K562 (cell line): ENCODE data around the gene ITGA11. TPM values are rescaled to one million over a fixed set of nuclear protein-coding genes. Genes with fewer than 3 reads are reported as not detected.

Experiments
- ATAC-seq: fragments of 200-7000 bp; cut with Tn5 transposase; 3 replicates; pipeline ENCODE4 v1.9.1; 2020; ENCODE audit warnings: moderate library complexity
- BruUV-seq: library from RNA; stranded (reverse); fragments of 400-500 nt; replicated peaks from 2 replicates; lab custom pipeline; 2021; lab: Mats Ljungman, UMichigan
- CTCF ChIA-PET: fragments of 300-600 bp; formaldehyde crosslinking; extraction: SDS; loops from one replicate; lab custom pipeline; 2021; ENCODE audit warnings: low intra/inter-chr PET ratio; lab: Yijun Ruan, JAX
- POLR2A ChIA-PET: fragments of 300-600, 350-650 bp; sonication (Branson Sonifier 250); formaldehyde crosslinking; extraction: SDS; loops from one replicate; lab custom pipeline; 2021; ENCODE audit warnings: antibody characterized with exemption, inconsistent platforms; lab: Yijun Ruan, JAX
- DNase-seq, 4 experiments: peaks; one replicate each; pipeline versions ENCODE4 v3.0.0 to v3.0.0-alpha.2; 2011 to 2018; ENCODE audit warnings: low spot score in 3 of 4, mixed read lengths in 3 of 4; ENCODE audit errors: extremely low read depth in 1 of 4
- FAIRE-seq: peaks from 2 replicates; lab custom pipeline; 2011; peaks lifted over from hg19 to GRCh38; lab: Jason Lieb, UNC
- H2AFZ ChIP-seq: 2 replicates; pipeline ENCODE4 v1.6.0; 2011; ENCODE audit warnings: low read depth, low read length, control low read depth, inconsistent platforms
- H3K27ac ChIP-seq: fragments of 200-600 bp; 3 replicates; pipeline ENCODE4 v1.8.0; 2011; ENCODE audit warnings: low read depth, mild to moderate bottlenecking, control low read depth, inconsistent platforms, low read length, moderate library complexity, mixed read lengths; ENCODE audit errors: extremely low read depth
- H3K27me3 ChIP-seq, 2 experiments: fragments of 300-600 bp in 1 of 2; 2 replicates in 1 of 2; 3 replicates in 1 of 2; pipeline versions ENCODE4 v1.6.0 to v1.8.0; 2011; ENCODE audit warnings: inconsistent platforms in 2 of 2, low read length in 2 of 2, mild to moderate bottlenecking in 1 of 2, mixed read lengths in 1 of 2, moderate library complexity in 1 of 2; ENCODE audit not compliant: control insufficient read depth in 2 of 2, insufficient read depth in 2 of 2
- H3K36me3 ChIP-seq: fragments of 300-600 bp; 3 replicates; pipeline ENCODE4 v1.8.0; 2011; ENCODE audit warnings: mild to moderate bottlenecking, low read length, inconsistent platforms; ENCODE audit not compliant: control insufficient read depth, insufficient read depth
- H3K4me1 ChIP-seq, 2 experiments: fragments of 200-600 bp in 1 of 2; replicated peaks in 1 of 2; 2 replicates in 1 of 2; 3 replicates in 1 of 2; pipeline versions ENCODE4 v1.5.1 to v1.8.0; 2011; ENCODE audit warnings: inconsistent platforms in 2 of 2, low read length in 2 of 2, mild to moderate bottlenecking in 1 of 2, mixed read lengths in 1 of 2, moderate library complexity in 1 of 2; ENCODE audit not compliant: control insufficient read depth in 2 of 2, insufficient read depth in 2 of 2
- H3K4me2 ChIP-seq: 2 replicates; pipeline ENCODE4 v1.6.1; 2011; ENCODE audit warnings: low read length, control low read depth, inconsistent platforms, mixed read lengths; ENCODE audit not compliant: insufficient read depth
- H3K4me3 ChIP-seq: fragments of 200-600 bp; sonication (generic), shearing (Covaris generic); 2 replicates; pipeline ENCODE4 v1.5.1; 2016; ENCODE audit warnings: control low read depth, inconsistent platforms
- H3K79me2 ChIP-seq: fragments of 200-600 bp; 3 replicates; pipeline ENCODE4 v1.8.0; 2011; ENCODE audit warnings: low read length, inconsistent platforms; ENCODE audit not compliant: control insufficient read depth, insufficient read depth
- H3K9ac ChIP-seq, 2 experiments: 2 replicates each; pipeline versions ENCODE4 v1.6.0 to v1.6.1; 2011; ENCODE audit warnings: low read depth in 2 of 2, low read length in 2 of 2, control low read depth in 1 of 2, inconsistent platforms in 1 of 2, mild to moderate bottlenecking in 1 of 2, mixed read lengths in 1 of 2; ENCODE audit not compliant: insufficient read depth in 1 of 2
- H3K9me1 ChIP-seq: one replicate; pipeline ENCODE4 v1.6.0; 2011; ENCODE audit warnings: inconsistent platforms, mild to moderate bottlenecking, low read length, moderate library complexity; ENCODE audit not compliant: control insufficient read depth, insufficient read depth
- H3K9me3 ChIP-seq: replicated peaks from 2 replicates; pipeline ENCODE4 v1.5.1; 2011; ENCODE audit warnings: low read depth, low read length, inconsistent platforms; ENCODE audit not compliant: control insufficient read depth, insufficient read depth
- H4K20me1 ChIP-seq: replicated peaks from 2 replicates; pipeline ENCODE4 v1.6.1; 2011; ENCODE audit warnings: low read length, inconsistent platforms, mixed read lengths; ENCODE audit not compliant: control insufficient read depth, insufficient read depth
- ARHGAP35 ChIP-seq: fragments of 450-650 bp; IDR thresholded peaks from 2 replicates; pipeline ENCODE4 v1.6.1; 2018; ENCODE audit not compliant: partially characterized antibody
- CEBPB ChIP-seq: fragments of 450-650 bp; IDR thresholded peaks from 2 replicates; pipeline ENCODE4 v1.6.1; 2016; ENCODE audit warnings: missing genetic modification characterization, missing compliant biosample characterization
- DIDO1 ChIP-seq: fragments of 450-650 bp; IDR thresholded peaks from 2 replicates; pipeline ENCODE4 v1.6.1; 2016; ENCODE audit warnings: low read depth, missing biosample characterization, missing genetic modification characterization
- ETV6 ChIP-seq, 3 experiments: fragments of 150-350 bp in 1 of 3; sonication (generic) in 1 of 3; formaldehyde crosslinking in 1 of 3; IDR thresholded peaks; 2 replicates each; pipeline versions ENCODE4 v1.6.1 to v1.8.0; 2014 to 2022; ENCODE audit warnings: borderline replicate concordance in 2 of 3, low read depth in 2 of 3, antibody characterized with exemption in 1 of 3, low read length in 1 of 3, mild to moderate bottlenecking in 1 of 3, missing genetic modification reagents in 1 of 3
- HMGN3 ChIP-seq: IDR thresholded peaks from 2 replicates; pipeline ENCODE4 v1.6.1; 2011; ENCODE audit warnings: borderline replicate concordance, low read depth, mild to moderate bottlenecking, mixed read lengths, low read length; ENCODE audit not compliant: insufficient read length; ENCODE audit errors: extremely low read depth
- KDM5B ChIP-seq: fragments of 200-600 bp; sonication (generic); IDR thresholded peaks from 2 replicates; pipeline ENCODE4 v1.6.1; 2012; ENCODE audit warnings: low read depth, mild to moderate bottlenecking, moderate library complexity, low read length, control low read depth, inconsistent platforms; ENCODE audit not compliant: insufficient replicate concordance
- MAFF ChIP-seq: IDR thresholded peaks from 2 replicates; pipeline ENCODE4 v1.6.1; 2012; ENCODE audit warnings: low read length, improper control_type of control experiment
- NCOR1 ChIP-seq: fragments of 450-650 bp; IDR thresholded peaks from 2 replicates; pipeline ENCODE4 v1.6.1; 2016; ENCODE audit warnings: mild to moderate bottlenecking, moderate library complexity
- NR2C1 ChIP-seq, 2 experiments: fragments of 450-650 bp; IDR thresholded peaks; 2 replicates each; pipeline ENCODE4 v1.6.1; 2017; ENCODE audit warnings: mild to moderate bottlenecking in 2 of 2, antibody characterized with exemption in 1 of 2, inconsistent platforms in 1 of 2, missing compliant biosample characterization in 1 of 2, missing genetic modification characterization in 1 of 2
- POLR2H ChIP-seq: IDR thresholded peaks from 2 replicates; pipeline ENCODE4 v1.6.1; 2016; ENCODE audit warnings: missing genetic modification characterization, low read depth, mild to moderate bottlenecking, control low read depth, missing compliant biosample characterization, moderate library complexity
- RB1 ChIP-seq: fragments of 450-650 bp; IDR thresholded peaks from 2 replicates; pipeline ENCODE4 v1.6.1; 2017; ENCODE audit warnings: low read depth, mild to moderate bottlenecking
- RNF2 ChIP-seq: sonication (generic); IDR thresholded peaks from 2 replicates; pipeline ENCODE4 v1.6.1; 2016
- ZNF318 ChIP-seq, 2 experiments: fragments of 450-650 bp; IDR thresholded peaks; 2 replicates each; pipeline ENCODE4 v1.6.1; 2016; ENCODE audit warnings: mild to moderate bottlenecking in 2 of 2, borderline replicate concordance in 1 of 2, low read depth in 1 of 2, moderate library complexity in 1 of 2
- ZNF347 ChIP-seq: fragments of 450-650 bp; formaldehyde crosslinking; IDR thresholded peaks from 2 replicates; pipeline ENCODE4 v1.4.0; 2020; ENCODE audit warnings: low read depth, mild to moderate bottlenecking, moderate library complexity
- ZNF778 ChIP-seq: fragments of 450-650 bp; formaldehyde crosslinking; IDR thresholded peaks from 2 replicates; pipeline ENCODE4 v1.4.0; 2020; ENCODE audit warnings: mild to moderate bottlenecking, moderate library complexity
- WGBS: fragments of 100-300 bp; shearing (Covaris generic); methylation state at CpG from one replicate; pipeline ENCODE4 v1.1.6; 2016; ENCODE audit warnings: low coverage, mixed read lengths; ENCODE audit not compliant: insufficient coverage; ENCODE audit errors: missing lambda C conversion rate; 5-methylcytosine and 5-hydroxymethylcytosine counted together
- in situ Hi-C: fragments of 300-500 bp; cut with MboI; formaldehyde crosslinking; loops from 4 replicates; pipeline ENCODE4 v1.15.0; 2018; ENCODE audit warnings: inconsistent platforms, mixed read lengths
- intact Hi-C: fragments of 100-400 bp; cut with micrococcal nuclease; formaldehyde crosslinking; loops from 2 replicates; pipeline ENCODE4 v1.14.2; 2022
- polyA plus RNA-seq, 8 experiments: library from polyadenylated mRNA; depleted of rRNA in 4 of 8; stranded (reverse) in 5 of 8; unstranded in 3 of 8; fragments of >200 nt; fragmentation: Nextera tagmentation in 2 of 8; fragmentation: Illumina TruSeq in 1 of 8; extraction: Ambion mirVana in 2 of 8; extraction: Trizol in 1 of 8; gene quantifications; 2 replicates each; pipeline versions ENCODE4 v1.2.1 to v1.2.3, GENCODE V29; 2011 to 2014; ENCODE audit warnings: inconsistent platforms in 1 of 8, missing spikeins in 1 of 8
- total RNA-seq, 7 experiments: library from RNA; depleted of rRNA in 6 of 7; stranded (reverse); fragments of >200 nt in 6 of 7; fragmentation: Illumina TruSeq in 2 of 7; extraction: Trizol in 2 of 7; gene quantifications; 2 replicates each; pipeline versions ENCODE4 v1.2.1 to v1.2.3, GENCODE V29; 2011 to 2021; ENCODE audit warnings: low replicate concordance in 1 of 7

The ITGA11 gene
- total and polyA plus RNA-seq, 9 of the 15 experiments (the other 6 are each of a cell fraction or from before 2014, with no cell fraction given): 0.01 TPM; not detected in 8

GRCh38 chr15:68322796-68323195 lies 109.2 kb downstream of the ITGA11 start:
- Histone ChIP-seq H3K4me1 (no peaks in the 10 kb centered on the region), H2AFZ (no peak overlapping the region), H3K4me2 (no peak overlapping the region), H3K27ac (no peak overlapping the region), H3K9me1 (no peaks in the 10 kb centered on the region), H4K20me1 (0 out of 2 replicates have a peak, but pooled peaks cover 7% of the 10 kb centered on the region), H3K36me3 (no peaks in the 10 kb centered on the region), H3K79me2 (no peaks in the 10 kb centered on the region), H3K9me3 (no peaks in the 10 kb centered on the region), H3K27me3 (peaks cover 49 to 83% of the 10 kb centered on the region in 2 experiments), H3K9ac (no peak overlapping the region), H3K4me3 (no peak overlapping the region)
- TF ChIP-seq DIDO1 (tag) (no peak), ETV6 (IDR thresholded peaks at IDR 0.05; ENCODE audit: borderline replicate concordance in 1 of 2, low read depth in 2 of 2, low read length in 1 of 2) (no peak), ETV6 (CRISPR knock-in tag; IDR thresholded peaks at IDR 0.05; ENCODE audit: borderline replicate concordance) (no peak), ZNF347 (CRISPR knock-in tag) (no peak), ZNF778 (no peak), CEBPB (tag) (no peak), MAFF (no peak), NCOR1 (no peak), HMGN3 (no peak), NR2C1 (IDR thresholded peaks at IDR 0.05) (no peak), NR2C1 (tag; IDR thresholded peaks at IDR 0.05) (no peak), RB1 (no peak), RNF2 (no peak), ZNF318 (IDR thresholded peaks at IDR 0.05; ENCODE audit: borderline replicate concordance in 1 of 2, low read depth in 1 of 2) (no peak), ARHGAP35 (no peak), POLR2H (tag) (no peak), KDM5B (no peak)
- WGBS: 1% methylated on average over 8 of the region's 9 CpGs
- in situ Hi-C loops: no loop called here
- BruUV-seq: no TSS peak
- ATAC-seq (no peak), FAIRE-seq (no peak), DNase-seq (no peak)
- CTCF ChIA-PET: no interaction called here
- intact Hi-C loops: no loop called here
- POLR2A ChIA-PET: interaction anchor here (0.7 to 2.0 kb wide), 3 partner anchors 11 to 17 kb away, joined by 3 to 7 read pairs (median 5); no protein-coding TSS in a partner anchor
